ENCODE results near the gene MYO3B. TPM values are rescaled to one million over a fixed set of nuclear protein-coding genes. Genes with fewer than 3 reads are reported as not detected.
A peak's percentile ranks its signal among the peaks of the same experiment; 100 is the strongest.

The MYO3B gene
- total RNA-seq, 1 donor from 2014 or later: 0.17 TPM

DNA sequence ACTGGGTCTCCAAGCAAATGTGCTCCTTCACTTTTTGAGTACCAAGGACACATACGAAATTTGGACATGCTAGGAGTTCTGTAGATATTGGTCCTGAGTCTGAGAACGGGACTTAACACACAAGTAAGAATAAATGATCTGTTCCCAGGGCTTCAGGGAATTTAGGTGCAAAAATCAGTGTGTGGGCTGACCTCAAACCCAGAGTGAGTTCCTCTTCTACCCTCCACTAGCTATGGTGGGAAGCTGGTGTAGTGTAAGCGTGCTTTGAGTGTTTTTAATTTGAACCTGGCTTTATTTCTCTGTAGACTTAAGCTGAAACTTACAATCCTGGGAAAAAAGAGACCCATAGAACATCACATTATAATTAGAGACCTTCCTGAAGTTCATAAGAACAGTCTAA, 50.5 kb downstream of the MYO3B start:
- DNase-seq (no peak), ATAC-seq (no peak)
- no peak overlapping the region for H3K4me3 ChIP-seq
- no peaks in the 10 kb centered on the region for H3K27me3 ChIP-seq
- TF ChIP-seq, protein P1, sequence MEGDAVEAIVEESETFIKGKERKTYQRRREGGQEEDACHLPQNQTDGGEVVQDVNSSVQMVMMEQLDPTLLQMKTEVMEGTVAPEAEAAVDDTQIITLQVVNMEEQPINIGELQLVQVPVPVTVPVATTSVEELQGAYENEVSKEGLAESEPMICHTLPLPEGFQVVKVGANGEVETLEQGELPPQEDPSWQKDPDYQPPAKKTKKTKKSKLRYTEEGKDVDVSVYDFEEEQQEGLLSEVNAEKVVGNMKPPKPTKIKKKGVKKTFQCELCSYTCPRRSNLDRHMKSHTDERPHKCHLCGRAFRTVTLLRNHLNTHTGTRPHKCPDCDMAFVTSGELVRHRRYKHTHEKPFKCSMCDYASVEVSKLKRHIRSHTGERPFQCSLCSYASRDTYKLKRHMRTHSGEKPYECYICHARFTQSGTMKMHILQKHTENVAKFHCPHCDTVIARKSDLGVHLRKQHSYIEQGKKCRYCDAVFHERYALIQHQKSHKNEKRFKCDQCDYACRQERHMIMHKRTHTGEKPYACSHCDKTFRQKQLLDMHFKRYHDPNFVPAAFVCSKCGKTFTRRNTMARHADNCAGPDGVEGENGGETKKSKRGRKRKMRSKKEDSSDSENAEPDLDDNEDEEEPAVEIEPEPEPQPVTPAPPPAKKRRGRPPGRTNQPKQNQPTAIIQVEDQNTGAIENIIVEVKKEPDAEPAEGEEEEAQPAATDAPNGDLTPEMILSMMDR (IDR thresholded peaks at IDR 0.05): no peak
- H3K4me1 ChIP-seq: no peaks in the 10 kb centered on the region
- H3K9me3 ChIP-seq: no peaks in the 10 kb centered on the region
- no peaks in the 10 kb centered on the region for H3K36me3 ChIP-seq
- intact Hi-C loops (cut with DNase I): no loop called here
- no peak overlapping the region for H3K27ac ChIP-seq

DNA sequence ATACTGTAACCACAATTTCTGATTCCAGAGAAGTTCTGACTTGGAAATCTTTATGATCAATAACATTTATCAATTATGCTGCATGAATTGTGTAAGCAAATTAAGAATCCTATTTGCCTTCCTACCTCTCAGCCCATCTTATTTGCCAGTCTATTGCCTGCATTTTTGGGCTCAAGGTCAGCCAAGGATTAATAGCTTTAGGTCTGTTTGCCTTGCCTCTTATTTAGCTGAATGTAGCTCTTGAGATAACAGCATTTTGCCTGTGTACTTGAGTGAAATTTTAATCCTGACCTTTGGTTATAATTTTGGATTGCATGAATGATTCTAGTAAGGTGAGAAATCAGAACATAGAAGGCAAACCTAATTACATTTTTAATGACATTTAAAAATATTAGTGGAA, 51.2 kb downstream of the MYO3B start:
- Histone ChIP-seq H3K36me3 (no peaks in the 10 kb centered on the region), H3K9me3 (no peaks in the 10 kb centered on the region), H3K4me3 (no peak overlapping the region), H3K27me3 (no peaks in the 10 kb centered on the region), H3K4me1 (no peaks in the 10 kb centered on the region), H3K27ac (no peak overlapping the region)
- no peak for DNase-seq
- ATAC-seq: no peak
- intact Hi-C loops (cut with DNase I): no loop called here
- TF ChIP-seq, protein P1 (IDR thresholded peaks at IDR 0.05): no peak

DNA sequence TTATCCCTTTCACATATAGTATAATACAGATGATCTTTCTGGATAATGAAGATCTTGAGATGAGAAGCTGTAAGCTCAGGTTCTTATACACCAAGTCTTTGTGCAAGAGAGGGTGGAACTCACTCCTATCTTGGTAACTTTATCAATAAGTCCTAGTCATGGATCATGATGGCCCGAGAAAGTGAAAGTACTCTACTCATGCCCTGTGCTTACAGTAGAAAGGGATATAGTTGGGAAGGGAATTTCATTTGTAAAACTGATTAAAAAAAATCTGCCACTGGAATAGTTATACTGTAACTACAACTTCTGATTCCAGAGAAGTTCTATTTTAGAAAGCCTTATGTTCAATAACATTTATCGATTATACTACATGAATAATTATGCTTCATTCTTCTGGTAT, 51.8 kb downstream of the MYO3B start:
- no peak overlapping the region for H3K27ac ChIP-seq
- H3K9me3 ChIP-seq: no peaks in the 10 kb centered on the region
- no peaks in the 10 kb centered on the region for H3K4me1 ChIP-seq
- H3K36me3 ChIP-seq: no peaks in the 10 kb centered on the region
- no peaks in the 10 kb centered on the region for H3K27me3 ChIP-seq
- H3K4me3 ChIP-seq: no peak overlapping the region
- TF ChIP-seq, protein P1 (IDR thresholded peaks at IDR 0.05): no peak
- intact Hi-C loops (cut with DNase I): no loop called here
- DNase-seq (no peak), ATAC-seq (no peak)

DNA sequence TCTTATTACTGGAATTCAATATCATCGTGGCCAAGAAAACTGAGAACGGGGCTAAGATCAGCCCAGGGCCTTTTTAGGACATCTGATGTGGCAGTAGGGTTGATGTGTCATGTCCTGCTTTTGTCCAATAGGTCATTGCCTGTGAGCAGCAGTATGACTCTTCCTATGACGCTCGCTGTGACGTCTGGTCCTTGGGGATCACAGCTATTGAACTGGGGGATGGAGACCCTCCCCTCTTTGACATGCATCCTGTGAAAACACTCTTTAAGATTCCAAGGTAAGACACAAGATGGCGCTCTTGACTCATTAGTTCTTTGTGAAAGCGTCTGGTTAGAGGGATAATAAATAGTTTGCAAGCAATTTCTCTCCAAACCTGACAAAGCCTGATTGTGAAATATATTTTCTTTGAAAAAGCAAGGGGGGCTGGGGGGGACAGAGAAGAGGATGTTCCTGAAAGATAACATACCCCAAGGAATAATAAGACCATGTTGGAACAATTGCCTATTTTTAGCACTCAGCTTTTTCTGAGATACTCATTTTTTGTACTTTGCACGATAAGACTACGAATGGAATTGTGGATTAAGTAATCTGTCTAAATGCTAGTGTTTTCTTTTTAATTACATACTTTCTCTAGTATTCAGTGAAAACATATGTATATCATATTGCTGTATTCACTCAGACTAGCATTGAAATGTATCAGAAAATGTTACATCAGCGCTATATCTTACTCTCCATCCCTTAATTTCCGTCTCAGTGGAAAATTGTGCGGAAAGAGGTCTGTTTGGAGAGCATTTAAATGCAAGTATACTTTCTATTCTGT, 58.1 kb downstream of the MYO3B start:
- H3K9me3 ChIP-seq: no peaks in the 10 kb centered on the region
- intact Hi-C loops (cut with DNase I): no loop called here
- no peak overlapping the region for H3K27ac ChIP-seq
- TF ChIP-seq, protein P1 (IDR thresholded peaks at IDR 0.05): peak; percentile 41
- DNase-seq (no peak), ATAC-seq (peak; percentile 40)
- H3K4me3 ChIP-seq: no peak overlapping the region
- H3K36me3 ChIP-seq: no peaks in the 10 kb centered on the region
- H3K27me3 ChIP-seq: no peaks in the 10 kb centered on the region
- H3K4me1 ChIP-seq: no peaks in the 10 kb centered on the region

DNA sequence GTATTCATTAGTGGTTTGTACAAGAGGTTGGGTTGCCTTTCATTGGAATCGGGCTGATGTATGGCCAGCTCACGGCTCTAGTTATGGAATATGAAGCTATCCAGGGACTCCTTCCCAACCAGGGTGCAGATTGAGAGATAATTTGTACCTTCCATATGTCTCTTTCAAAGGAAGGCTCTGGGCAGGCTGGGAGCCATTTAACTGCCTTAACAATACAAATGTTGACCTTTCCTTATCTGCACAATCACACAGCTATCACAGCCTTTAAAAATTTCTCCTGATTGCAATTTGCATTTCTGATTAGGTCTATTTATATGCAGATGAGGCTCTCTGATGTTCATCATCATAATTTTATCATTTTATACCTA, 58.7 kb downstream of the MYO3B start:
- no peaks in the 10 kb centered on the region for H3K4me1 ChIP-seq
- no peak overlapping the region for H3K27ac ChIP-seq
- H3K4me3 ChIP-seq: no peak overlapping the region
- H3K27me3 ChIP-seq: no peaks in the 10 kb centered on the region
- TF ChIP-seq, protein P1 (IDR thresholded peaks at IDR 0.05): no peak
- intact Hi-C loops (cut with DNase I): no loop called here
- H3K9me3 ChIP-seq: no peaks in the 10 kb centered on the region
- H3K36me3 ChIP-seq: no peaks in the 10 kb centered on the region
- DNase-seq (no peak), ATAC-seq (no peak)

Measured in upper lobe of right lung (tissue), 1 donor.